Stomach (tissue), 4 donors: Measurements from ENCODE around the gene IL4I1.

ENCODE experiments used
- CTCF ChIP-seq, 7 experiments: fragments of 450-650 bp in 4 of 7; fragments of 200-600 bp in 3 of 7; sonication (generic) in 3 of 7; IDR thresholded peaks; one replicate each; pipeline ENCODE4 v1.5.1; 2016 to 2019; ENCODE audit warnings: antibody characterized with exemption in 7 of 7, control low read depth in 2 of 7, mild to moderate bottlenecking in 1 of 7
- EP300 ChIP-seq: sonication (generic); formaldehyde crosslinking; IDR thresholded peaks from one replicate; pipeline ENCODE4 v1.6.1; 2017; ENCODE audit warnings: antibody characterized with exemption
- POLR2A ChIP-seq, 4 donors: fragments of 450-650 bp; IDR thresholded peaks; one replicate each; pipeline ENCODE4 v1.6.1; 2016; ENCODE audit warnings: antibody characterized with exemption in 4 of 4, control low read depth in 2 of 4, mild to moderate bottlenecking in 1 of 4, moderate library complexity in 1 of 4

GRCh38 chr19:49926515-49926914 lies 29.8 kb upstream of the IL4I1 start:
- TF ChIP-seq CTCF (IDR thresholded peaks at IDR 0.05) (no peak), POLR2A (IDR thresholded peaks at IDR 0.05) (no peak), EP300 (no peak)
